Body of pancreas (tissue), 4 donors: ENCODE measurements around the gene DNAJC7.

Experiments
- CTCF ChIP-seq, 7 experiments: fragments of 450-650 bp in 4 of 7; fragments of 200-600 bp in 3 of 7; sonication (generic) in 3 of 7; IDR thresholded peaks; one replicate each; pipeline ENCODE4 v1.5.1; 2016 to 2019; ENCODE audit warnings: antibody characterized with exemption in 7 of 7
- POLR2A ChIP-seq, 3 donors: fragments of 450-650 bp; IDR thresholded peaks; one replicate each; pipeline ENCODE4 v1.6.1; 2016; ENCODE audit warnings: antibody characterized with exemption in 3 of 3, mild to moderate bottlenecking in 2 of 3

GRCh38 chr17:41957869-41958439 lies 59.3 kb downstream of the DNAJC7 start:
- TF ChIP-seq CTCF (IDR thresholded peaks at IDR 0.05) (no peak), POLR2A (IDR thresholded peaks at IDR 0.05) (no peak)
